Stimulated activated CD8-positive, alpha-beta memory T cell treated with anti-CD3 and anti-CD28 coated beads, Interleukin-2, amount 100 ng/mL, for 48 hours (primary cell): ENCODE data around the gene INTS15.

Experiments used
- DNase-seq, 2 donors: peaks; one replicate each; pipeline ENCODE4 v3.0.0-alpha.2; 2020; ENCODE audit warnings: low read depth in 2 of 2

The INTS15 gene

GRCh38 chr7:6656413-6656812, 66.6 kb downstream of the INTS15 start:
- no peak for DNase-seq
